GM18507 (cell line): Measurements from ENCODE around the gene NLN.
A peak's percentile ranks its signal among the peaks of the same experiment; 100 is the strongest.
"Not testable (repeated sequence)": the region's sequence is repeated elsewhere in the genome, so short reads cannot be mapped to it uniquely, and the experiment has no call there.

Experiments
- DNase-seq: peaks from one replicate; pipeline ENCODE4 v3.0.0; 2011; ENCODE audit warnings: low read depth; ENCODE audit not compliant: insufficient read length; ENCODE audit errors: extremely low spot score
- FAIRE-seq: peaks from 2 replicates; lab custom pipeline; 2011; peaks lifted over from hg19 to GRCh38; lab: Jason Lieb, UNC

Gene NLN

GRCh38 chr5:65802080-65802479, 80.1 kb downstream of the NLN start:
- FAIRE-seq (no peak), DNase-seq (no peak)

GRCh38 chr5:65802820-65803219, 80.8 kb downstream of the NLN start:
- FAIRE-seq (no peak), DNase-seq (no peak)

GRCh38 chr5:65803699-65804391, 81.8 kb downstream of the NLN start:
- DNase-seq (no peak), FAIRE-seq (no peak)

GRCh38 chr5:65805089-65805488, 83.1 kb downstream of the NLN start:
- FAIRE-seq: no peak

GRCh38 chr5:65807494-65807893, 85.5 kb downstream of the NLN start:
- DNase-seq, FAIRE-seq: not testable (repeated sequence)

More at GRCh38 chr5:65805089-65805488, 83.1 kb downstream of the NLN start:
- no peak for DNase-seq

- DNase-seq: no peak
- FAIRE-seq: no peak
Measured at GRCh38 chr5:65808251-65808741, 86.3 kb downstream of the NLN start.

GRCh38 chr5:65808818-65809217, 86.8 kb downstream of the NLN start:
- FAIRE-seq (no peak), DNase-seq (no peak)

- FAIRE-seq (no peak), DNase-seq (no peak)
Measured at GRCh38 chr5:65809817-65810531, 88.0 kb downstream of the NLN start.

- FAIRE-seq: no peak
- DNase-seq: no peak
Measured at GRCh38 chr5:65811004-65811403, 89.0 kb downstream of the NLN start.

- FAIRE-seq (no peak), DNase-seq (no peak)
Measured at GRCh38 chr5:65811885-65812284, 89.9 kb downstream of the NLN start.

GRCh38 chr5:65812648-65813047, 90.6 kb downstream of the NLN start:
- FAIRE-seq (no peak), DNase-seq (no peak)

- no peak for FAIRE-seq
- no peak for DNase-seq
Measured at GRCh38 chr5:65813174-65813573, 91.2 kb downstream of the NLN start.

- DNase-seq (no peak), FAIRE-seq (no peak)
Measured at GRCh38 chr5:65815161-65815560, 93.2 kb downstream of the NLN start.

- DNase-seq (no peak), FAIRE-seq (no peak)
Measured at GRCh38 chr5:65816729-65817128, 94.7 kb downstream of the NLN start.

GRCh38 chr5:65817931-65818330, 95.9 kb downstream of the NLN start:
- FAIRE-seq: no peak
- no peak for DNase-seq

GRCh38 chr5:65818592-65818991, 96.6 kb downstream of the NLN start:
- DNase-seq (no peak), FAIRE-seq (no peak)

GRCh38 chr5:65819215-65819904, 97.4 kb downstream of the NLN start:
- no peak for DNase-seq
- no peak for FAIRE-seq

GRCh38 chr5:65819905-65820240, 97.9 kb downstream of the NLN start:
- DNase-seq (no peak), FAIRE-seq (no peak)

GRCh38 chr5:65820373-65820772, 98.4 kb downstream of the NLN start:
- DNase-seq (no peak), FAIRE-seq (no peak)

GRCh38 chr5:65821966-65822365, 100.0 kb downstream of the NLN start:
- FAIRE-seq (peak; percentile 41), DNase-seq (no peak)

- FAIRE-seq (no peak), DNase-seq (no peak)
Measured at GRCh38 chr5:65822710-65823109, 100.7 kb downstream of the NLN start.
